H1 (cell line): ENCODE results near the gene PRKCZ.

ENCODE experiments used
- ATF2 ChIP-seq: IDR thresholded peaks from 2 replicates; pipeline ENCODE4 v1.6.1; 2012; ENCODE audit warnings: low read length, inconsistent platforms
- CEBPB ChIP-seq: IDR thresholded peaks from 2 replicates; pipeline ENCODE4 v1.6.1; 2012; ENCODE audit warnings: low read depth, low read length
- CTCF ChIP-seq, 3 experiments: IDR thresholded peaks; 1 replicate in 2 of 3; 2 replicates in 1 of 3; pipeline versions ENCODE4 v1.5.1 to v1.6.1; 2011; ENCODE audit warnings: low read length in 3 of 3, mild to moderate bottlenecking in 3 of 3, inconsistent platforms in 2 of 3, low read depth in 1 of 3, moderate library complexity in 1 of 3; ENCODE audit not compliant: insufficient read depth in 1 of 3; ENCODE audit errors: control extremely low read depth in 1 of 3
- HDAC2 ChIP-seq, 2 experiments: fragments of 300-600 bp in 1 of 2; sonication (generic) in 1 of 2; IDR thresholded peaks; 2 replicates each; pipeline ENCODE4 v1.6.1; 2011 to 2012; ENCODE audit warnings: low read depth in 2 of 2, low read length in 2 of 2, mild to moderate bottlenecking in 2 of 2, moderate library complexity in 2 of 2, borderline replicate concordance in 1 of 2, inconsistent platforms in 1 of 2
- JUN ChIP-seq: IDR thresholded peaks from 2 replicates; pipeline ENCODE4 v1.6.1; 2011; ENCODE audit warnings: low read depth, mild to moderate bottlenecking, improper control_type of control experiment, low read length
- POLR2A ChIP-seq, 2 experiments: IDR thresholded peaks; 1 replicate in 1 of 2; 2 replicates in 1 of 2; pipeline ENCODE4 v1.6.1; 2011; ENCODE audit warnings: low read depth in 2 of 2, low read length in 2 of 2, mild to moderate bottlenecking in 2 of 2; ENCODE audit errors: control extremely low read depth in 1 of 2
- POLR2AphosphoS5 ChIP-seq: IDR thresholded peaks from 2 replicates; pipeline ENCODE4 v1.6.1; 2011; ENCODE audit warnings: low read depth, low read length
- RAD21 ChIP-seq, 2 experiments: IDR thresholded peaks in 1 of 2; conservative IDR thresholded peaks in 1 of 2; 2 replicates each; pipeline ENCODE4 v1.6.1; 2011; ENCODE audit warnings: low read depth in 2 of 2, low read length in 2 of 2, improper control_type of control experiment in 1 of 2, inconsistent platforms in 1 of 2, mild to moderate bottlenecking in 1 of 2, moderate library complexity in 1 of 2
- RFX5 ChIP-seq: IDR thresholded peaks from 2 replicates; pipeline ENCODE4 v1.6.1; 2011; ENCODE audit warnings: low read depth, low read length, improper control_type of control experiment, borderline replicate concordance
- SP1 ChIP-seq: IDR thresholded peaks from 2 replicates; pipeline ENCODE4 v1.6.1; 2011; ENCODE audit warnings: low read depth, low read length
- SRF ChIP-seq: IDR thresholded peaks from 2 replicates; pipeline ENCODE4 v1.6.1; 2011; ENCODE audit warnings: mild to moderate bottlenecking, low read depth, low read length, moderate library complexity
- TEAD4 ChIP-seq: IDR thresholded peaks from 2 replicates; pipeline ENCODE4 v1.6.1; 2012; ENCODE audit warnings: low read depth, low read length, inconsistent platforms, mixed read lengths
- YY1 ChIP-seq: IDR thresholded peaks from 2 replicates; pipeline ENCODE4 v1.6.1; 2011; ENCODE audit warnings: low read depth, mild to moderate bottlenecking, low read length
- TF ChIP-seq, protein P1 (sequence below): IDR thresholded peaks from 2 replicates; pipeline ENCODE4 v1.6.1; 2012; ENCODE audit warnings: inconsistent platforms

DNA sequence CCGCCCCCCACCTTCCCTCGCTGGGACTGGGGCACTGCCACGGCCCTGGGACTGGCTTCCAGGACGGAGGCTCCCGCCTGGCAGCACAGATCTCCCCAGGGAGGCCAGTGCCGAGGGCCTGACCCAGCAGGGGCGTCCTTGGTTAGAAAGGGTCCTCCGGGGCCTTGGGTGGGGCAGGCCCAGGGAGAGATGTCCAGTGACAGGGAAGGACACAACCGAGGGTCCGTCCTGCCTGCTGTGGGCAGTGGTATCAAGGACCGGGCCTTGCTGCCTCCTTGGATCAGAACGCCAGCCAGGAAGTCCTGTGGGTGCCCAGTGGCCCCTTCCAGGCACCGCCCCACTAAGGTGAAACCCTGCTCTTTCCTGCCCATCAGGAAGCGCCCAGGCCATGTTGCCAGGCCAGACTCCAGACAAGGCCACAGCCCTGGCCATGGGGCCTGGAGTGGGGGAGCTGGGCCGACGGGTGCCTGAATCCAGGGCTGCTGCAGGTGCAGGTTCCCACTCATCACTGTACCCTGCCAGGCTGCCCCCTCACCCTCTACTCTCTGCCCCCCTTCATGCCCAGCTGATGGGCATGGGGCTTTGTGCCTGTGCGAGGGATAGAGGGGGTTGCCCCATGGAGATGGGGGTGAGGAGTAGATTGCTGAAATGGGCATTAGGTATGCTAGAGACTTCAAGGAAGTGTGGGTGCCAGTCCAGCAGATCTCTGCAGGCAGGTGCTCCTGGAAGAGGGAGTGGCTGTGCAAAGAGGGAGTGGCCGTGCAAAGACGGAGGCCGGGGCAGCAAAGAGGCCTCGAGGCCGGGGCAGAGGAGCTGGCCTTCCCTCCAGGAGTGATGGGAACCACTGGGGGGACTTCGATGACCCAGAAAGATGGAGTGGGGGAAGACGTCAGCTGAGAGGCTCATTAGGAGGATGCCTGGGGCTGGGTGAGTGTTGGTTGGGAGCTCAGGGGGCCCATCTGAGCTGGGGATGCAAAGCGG, 2.2 kb upstream of the PRKCZ start:
- TF ChIP-seq TEAD4 (no peak), POLR2A (IDR thresholded peaks at IDR 0.05; ENCODE audit: control extremely low read depth in 1 of 2, low read depth in 2 of 2, low read length in 2 of 2) (no peak), JUN (no peak), POLR2AphosphoS5 (no peak), CTCF (IDR thresholded peaks at IDR 0.05; ENCODE audit: control extremely low read depth in 1 of 3, insufficient read depth in 1 of 3, low read depth in 1 of 3, low read length in 3 of 3) (no peak), HDAC2 (IDR thresholded peaks at IDR 0.05; ENCODE audit: borderline replicate concordance in 1 of 2, low read depth in 2 of 2, low read length in 2 of 2) (no peak), RFX5 (no peak), SRF (no peak), CEBPB (no peak), SP1 (no peak), YY1 (no peak), RAD21 (IDR thresholded peaks at IDR 0.05 in 1 of 2, conservative IDR thresholded peaks at IDR 0.05 in 1 of 2; ENCODE audit: low read depth in 2 of 2, low read length in 2 of 2) (no peak), ATF2 (no peak)
- TF ChIP-seq, protein P1, sequence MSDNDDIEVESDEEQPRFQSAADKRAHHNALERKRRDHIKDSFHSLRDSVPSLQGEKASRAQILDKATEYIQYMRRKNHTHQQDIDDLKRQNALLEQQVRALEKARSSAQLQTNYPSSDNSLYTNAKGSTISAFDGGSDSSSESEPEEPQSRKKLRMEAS = no peak
